NCI-H1048 (cell line): ENCODE data around the gene TNS1.

Experiments
- DNase-seq: peaks from one replicate; lab custom pipeline; 2025; lab: John Stamatoyannopoulos, UW

Gene TNS1

DNA sequence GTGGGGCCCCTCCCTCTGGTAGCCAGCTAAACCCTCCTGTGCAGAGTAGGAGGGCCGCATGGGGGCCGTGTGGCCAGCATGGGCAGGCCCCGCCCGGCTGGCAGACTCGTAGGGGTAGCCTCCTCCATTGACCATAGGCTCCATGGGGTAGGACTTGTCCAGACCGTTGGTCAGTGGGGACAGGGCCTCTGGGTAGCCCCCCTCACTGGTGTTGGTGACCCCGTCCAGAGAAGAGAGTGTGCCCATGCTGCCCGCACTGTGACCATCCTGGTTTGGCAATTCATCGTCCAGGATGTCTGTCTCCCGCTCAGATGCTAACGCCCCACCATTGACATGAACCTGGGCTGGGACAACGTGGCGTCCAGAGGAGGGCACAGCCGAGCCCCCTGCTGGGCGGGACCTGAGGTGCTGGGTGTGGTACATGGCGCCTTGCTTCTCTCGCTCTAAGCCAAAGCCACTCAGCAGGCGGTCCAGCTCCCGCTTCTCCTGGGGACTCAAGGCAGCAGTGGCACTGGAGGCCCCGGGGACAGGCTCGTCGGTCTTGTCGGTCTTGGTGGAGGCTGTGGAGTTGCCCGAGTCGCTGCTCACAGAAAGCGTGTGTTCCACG is 154.3 kb downstream of the TNS1 start:
- DNase-seq, result no peak

- DNase-seq, result no peak
These were observed 155.0 kb downstream of the TNS1 start for GRCh38 chr2:217847552-217848350.

GRCh38 chr2:217847115-217847514 is 155.7 kb downstream of the TNS1 start:
- DNase-seq, result no peak

DNA sequence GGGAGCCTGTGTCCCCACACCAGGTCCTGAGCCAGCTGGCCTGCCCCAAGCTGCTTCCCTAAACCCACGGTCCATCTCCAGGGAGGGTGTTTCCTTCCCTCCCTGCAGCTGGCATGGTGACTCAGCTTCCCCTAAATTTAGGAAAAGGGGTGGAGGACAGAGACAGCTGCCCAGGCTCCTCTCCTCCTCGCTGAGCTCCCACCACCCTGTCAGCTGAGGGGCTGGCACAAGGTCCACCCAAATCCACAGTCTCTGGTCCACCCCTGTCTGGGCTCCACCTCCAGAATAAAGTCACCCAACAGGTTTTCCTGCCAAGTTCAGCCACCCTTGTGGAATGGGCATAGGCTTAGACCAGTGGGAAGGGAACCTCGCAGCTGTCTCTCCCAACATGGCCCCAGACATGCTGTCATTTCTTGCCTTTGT is 156.5 kb downstream of the TNS1 start:
- no peak for DNase-seq

DNA sequence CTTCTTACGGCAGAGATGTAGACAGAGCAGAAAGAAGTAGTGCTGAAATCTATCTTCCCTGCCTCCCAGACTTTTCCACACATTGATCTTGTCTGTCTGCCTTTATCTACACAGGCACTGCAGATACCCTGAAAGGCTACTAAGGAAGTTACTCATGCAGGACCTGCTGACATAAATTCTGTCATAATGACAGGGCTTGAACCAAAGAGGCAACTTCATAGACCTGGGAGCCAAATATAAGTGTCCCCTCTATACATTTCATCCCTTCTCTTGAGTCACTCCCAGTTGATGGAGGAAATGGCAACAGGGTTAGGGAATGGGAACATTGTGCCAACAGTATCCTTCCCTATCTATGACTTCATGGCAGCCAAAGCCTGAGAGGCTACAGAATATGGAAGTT is 157.5 kb downstream of the TNS1 start:
- DNase-seq, result no peak

DNA sequence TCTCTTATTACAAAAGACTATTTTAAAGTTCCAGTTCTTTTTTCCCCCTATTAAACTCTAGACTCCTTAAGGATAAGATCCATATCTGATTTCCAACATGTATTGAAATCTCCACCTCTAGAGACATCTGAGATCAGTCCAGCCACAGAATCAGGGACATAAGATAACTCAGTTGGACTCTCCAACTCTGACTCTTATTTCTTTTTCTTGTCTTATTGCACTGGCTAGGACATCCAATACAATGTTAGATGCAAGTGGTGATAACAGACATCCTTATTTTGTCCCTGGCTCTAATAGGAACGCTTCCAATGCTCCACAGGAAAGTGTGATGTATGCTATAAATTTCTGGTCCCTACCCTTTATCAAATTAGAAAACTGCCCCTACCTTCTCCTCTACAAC is 158.1 kb downstream of the TNS1 start:
- no peak for DNase-seq

DNA sequence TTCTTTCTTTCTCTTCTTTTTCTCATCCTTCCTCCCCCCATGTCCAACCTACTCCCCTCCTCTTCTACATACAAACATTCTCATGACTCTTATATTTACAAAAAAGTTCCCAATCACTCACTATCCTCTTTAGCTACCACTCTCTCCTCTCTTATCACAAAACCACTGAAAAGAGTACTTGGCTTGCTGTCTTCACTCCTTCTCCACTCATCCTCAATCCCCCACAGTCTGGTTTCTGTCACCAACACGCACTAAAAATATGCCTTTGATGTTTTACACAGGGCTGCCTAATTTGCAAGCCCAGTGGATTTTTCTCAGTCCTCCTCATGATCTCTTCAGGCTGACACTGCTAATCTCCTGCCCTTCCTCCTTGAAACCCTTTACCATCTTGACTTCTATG is 159.5 kb downstream of the TNS1 start:
- no peak for DNase-seq

- no peak for DNase-seq
These were observed 160.8 kb downstream of the TNS1 start for GRCh38 chr2:217842017-217842416.

GRCh38 chr2:217840522-217840921 is 162.3 kb downstream of the TNS1 start:
- DNase-seq, result no peak

DNA sequence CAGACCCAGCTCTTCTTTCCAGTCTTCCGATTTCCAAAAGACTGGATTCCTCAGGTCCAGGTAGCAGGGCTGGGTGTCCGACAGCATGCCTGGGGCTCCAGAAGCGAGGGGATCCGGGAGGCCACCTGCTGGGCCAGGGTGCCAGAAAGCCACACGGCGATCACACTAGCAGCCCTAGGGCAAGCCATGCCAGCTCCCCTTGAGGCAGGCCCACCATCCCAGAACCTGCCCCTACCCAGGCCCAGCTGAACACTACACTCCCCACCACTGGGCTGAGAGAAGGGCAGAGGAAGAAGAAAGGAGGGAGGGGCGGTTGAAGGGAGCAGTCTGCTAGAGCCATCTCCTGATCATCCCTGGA is 163.1 kb downstream of the TNS1 start:
- DNase-seq, result no peak

- no peak for DNase-seq
These were observed 163.6 kb downstream of the TNS1 start for GRCh38 chr2:217839073-217839749.

DNA sequence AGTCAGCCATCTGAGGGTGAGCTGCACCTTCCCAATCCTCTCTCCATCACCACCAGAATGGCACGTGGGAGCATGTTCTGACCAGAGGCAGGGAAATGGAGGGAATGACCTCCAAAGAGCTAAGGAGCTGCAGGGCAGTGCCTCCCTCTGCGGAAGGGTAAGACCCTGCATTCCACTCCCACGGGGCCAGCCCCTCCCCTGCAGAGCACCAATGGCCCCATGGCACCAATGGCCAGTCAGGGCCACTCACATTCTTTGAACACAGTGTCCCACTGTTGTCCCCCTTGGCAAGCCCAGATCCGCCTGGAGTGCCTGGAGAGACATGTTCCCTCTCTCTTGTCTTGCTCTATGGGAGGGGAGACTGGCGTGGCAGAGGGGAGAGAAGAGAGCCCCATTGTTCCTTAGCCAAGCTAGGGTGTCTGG is 164.4 kb downstream of the TNS1 start:
- no peak for DNase-seq

DNA sequence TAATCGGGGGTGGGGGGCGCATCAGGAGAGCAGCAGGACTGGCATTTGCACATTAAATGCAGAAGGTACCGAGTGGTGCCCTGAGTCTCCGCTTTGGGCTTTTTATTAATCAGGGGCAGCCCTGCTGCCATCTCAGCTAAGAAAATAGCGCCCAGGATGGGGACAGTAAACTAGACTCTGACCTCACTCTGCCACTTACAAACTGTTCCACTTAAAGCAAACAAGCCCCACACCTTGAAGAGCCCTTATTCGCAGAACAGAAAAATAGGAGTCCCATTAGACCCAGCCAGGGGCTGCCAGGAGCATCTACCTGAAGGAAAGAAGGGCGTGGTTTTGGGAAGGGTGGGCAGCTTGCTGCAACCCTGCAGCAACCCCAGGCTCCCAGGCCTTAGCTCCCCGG is 165.3 kb downstream of the TNS1 start:
- no peak for DNase-seq

DNA sequence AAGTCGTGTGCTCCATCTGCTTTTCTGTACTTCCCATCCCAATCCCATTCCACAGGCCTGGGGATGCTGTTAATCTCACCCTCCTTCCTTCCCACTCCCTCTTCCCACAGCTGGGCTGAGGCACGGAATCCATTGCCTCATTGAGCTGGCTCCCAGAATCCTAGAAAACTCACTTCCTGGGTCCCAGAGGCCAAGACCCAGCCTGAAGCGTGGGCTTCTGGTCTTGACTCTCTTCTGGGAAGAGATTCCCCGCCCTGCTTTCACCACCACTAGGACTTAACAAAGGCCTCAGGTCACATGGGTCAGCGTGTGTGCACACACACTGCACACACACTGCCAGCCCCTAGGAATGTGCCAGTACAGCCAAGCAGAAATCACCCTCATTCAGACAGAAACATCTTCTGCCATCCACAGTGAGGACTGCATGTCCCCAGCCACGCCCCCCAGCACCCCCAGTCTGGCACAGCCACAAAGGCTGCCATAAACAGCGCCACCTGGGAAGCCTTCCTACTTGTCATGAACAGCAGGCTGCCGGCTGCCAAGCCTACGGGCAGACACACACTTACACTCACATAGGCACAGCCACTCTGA is 165.8 kb downstream of the TNS1 start:
- no peak for DNase-seq

DNA sequence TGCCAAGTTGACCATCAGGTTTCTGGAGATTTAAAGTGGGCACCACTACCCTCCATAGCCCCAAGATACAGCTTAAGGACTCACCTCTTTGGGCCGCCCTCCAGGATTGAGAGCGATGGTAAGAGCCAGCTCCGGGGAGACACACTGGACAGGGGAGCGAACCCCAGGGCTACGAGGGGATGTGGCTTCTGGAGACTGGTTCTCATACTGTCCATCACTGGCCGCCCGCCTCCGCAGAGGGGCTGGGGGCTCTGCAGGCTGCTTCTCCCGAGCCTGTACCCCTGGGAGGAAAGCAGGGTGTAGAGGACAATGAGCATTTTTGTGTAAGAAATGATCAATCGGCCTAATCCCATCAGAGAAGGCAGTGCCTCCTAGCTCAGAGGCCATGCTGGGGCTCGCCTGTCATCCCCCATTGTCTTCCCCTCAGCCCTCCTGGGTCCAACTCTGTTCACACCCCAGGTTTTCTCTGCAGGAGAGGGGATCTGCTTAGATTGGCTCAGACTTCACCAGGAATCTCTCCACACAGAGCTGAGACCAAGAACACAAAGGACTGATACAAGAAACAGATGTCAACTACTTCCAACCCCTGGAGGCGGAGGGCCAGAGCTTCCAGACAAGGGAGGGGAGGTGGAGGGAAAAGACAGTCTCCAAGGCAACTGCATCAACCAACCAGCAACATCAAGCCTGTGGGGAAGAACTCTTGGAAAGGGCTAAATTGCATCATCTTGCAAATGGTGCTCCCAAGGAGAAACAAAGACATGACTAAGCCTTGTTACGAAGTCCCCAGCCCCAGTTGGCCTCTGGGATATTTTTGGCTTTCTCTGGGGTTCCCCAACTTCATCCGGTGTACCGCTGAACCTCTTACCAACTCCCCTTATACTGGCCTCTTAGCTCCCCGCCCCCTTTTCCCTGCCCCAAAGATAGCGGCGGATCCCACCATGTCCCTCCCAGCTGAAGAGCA is 166.6 kb downstream of the TNS1 start:
- DNase-seq, result no peak

GRCh38 chr2:217834744-217835513 is 167.9 kb downstream of the TNS1 start:
- DNase-seq, result no peak

GRCh38 chr2:217834057-217834620 is 168.7 kb downstream of the TNS1 start:
- DNase-seq, result no peak

DNA sequence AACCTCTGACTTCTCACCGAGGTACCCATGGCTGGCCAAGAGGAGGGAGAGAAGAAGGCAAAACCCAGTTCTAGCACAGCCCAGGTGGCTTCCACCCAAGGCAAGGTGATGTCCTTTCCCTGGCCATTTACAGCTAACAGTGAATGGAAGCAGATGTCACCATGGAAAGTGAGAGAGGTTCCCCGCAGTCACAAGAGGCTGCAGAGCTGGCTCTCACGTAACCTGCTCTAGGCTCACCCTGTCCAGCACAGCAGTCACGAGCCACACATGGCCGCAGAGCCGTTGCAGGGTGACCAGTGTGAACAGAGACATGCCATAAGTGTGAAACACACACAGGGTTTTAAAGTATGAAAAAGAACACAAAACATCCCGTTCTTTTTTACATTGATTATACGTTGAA is 169.4 kb downstream of the TNS1 start:
- no peak for DNase-seq

GRCh38 chr2:217832987-217833386 is 169.8 kb downstream of the TNS1 start:
- no peak for DNase-seq

DNA sequence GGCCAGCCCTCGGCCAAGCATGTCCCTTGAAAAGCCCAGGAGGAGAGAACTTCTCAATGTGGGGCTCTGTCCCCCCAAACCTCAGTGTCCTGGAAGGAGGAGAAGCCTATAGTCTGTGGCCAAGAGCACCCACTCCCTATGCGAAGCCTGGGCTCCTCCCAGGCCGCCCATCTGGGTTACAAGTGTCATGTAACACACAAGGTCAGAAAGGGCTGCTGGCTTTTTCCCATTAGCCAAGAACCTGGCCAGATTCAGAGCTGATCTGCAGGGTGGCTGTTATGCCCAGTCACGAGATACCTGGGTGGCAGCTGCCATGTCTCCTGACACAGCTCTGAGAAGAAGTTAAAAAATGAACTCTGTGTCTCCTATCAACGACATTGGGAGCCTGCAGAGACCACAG is 170.7 kb downstream of the TNS1 start:
- no peak for DNase-seq

DNA sequence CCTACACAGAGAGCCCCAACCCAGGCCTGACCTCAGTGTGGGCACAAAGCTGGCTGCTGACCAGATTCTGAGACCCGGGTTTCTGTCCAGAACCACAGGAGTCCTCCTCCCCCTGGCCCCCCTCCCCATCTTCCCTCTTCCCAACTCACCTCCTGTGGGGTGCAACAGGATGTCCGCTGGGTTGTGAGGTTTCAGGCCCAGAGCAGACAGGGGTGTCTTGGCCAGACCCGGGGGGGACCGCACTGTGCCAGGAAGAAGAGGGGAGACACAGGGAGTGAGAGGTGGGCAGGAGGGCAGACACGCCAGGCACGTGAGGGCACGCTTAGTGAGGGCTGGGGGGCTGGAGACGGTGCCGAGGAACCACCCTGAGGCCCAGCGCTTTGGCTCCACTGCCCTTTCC is 171.5 kb downstream of the TNS1 start:
- DNase-seq, result no peak
